HG02943 (cell line): Measurements from ENCODE around the gene MAP3K21.

Source experiments
- ATAC-seq: cut with Tn5 transposase; IDR thresholded peaks from one replicate; pipeline ENCODE4 v1.9.1; 2021; ENCODE audit warnings: mild to moderate bottlenecking, low read depth, moderate library complexity; ENCODE audit not compliant: unreplicated experiment

Gene MAP3K21

GRCh38 chr1:233357595-233358397 is 30.3 kb downstream of the MAP3K21 start:
- no peak for ATAC-seq

- ATAC-seq = no peak
Measured at GRCh38 chr1:233359431-233359830, 31.9 kb downstream of the MAP3K21 start.

GRCh38 chr1:233359905-233360304 is 32.4 kb downstream of the MAP3K21 start:
- no peak for ATAC-seq

GRCh38 chr1:233360525-233361102 is 33.1 kb downstream of the MAP3K21 start:
- ATAC-seq = no peak

GRCh38 chr1:233361876-233362275 is 34.4 kb downstream of the MAP3K21 start:
- no peak for ATAC-seq

- no peak for ATAC-seq
Measured at GRCh38 chr1:233362743-233363142, 35.2 kb downstream of the MAP3K21 start.

- no peak for ATAC-seq
Measured at GRCh38 chr1:233364026-233364425, 36.5 kb downstream of the MAP3K21 start.

GRCh38 chr1:233364695-233365539 is 37.4 kb downstream of the MAP3K21 start:
- no peak for ATAC-seq

GRCh38 chr1:233366575-233366974 is 39.1 kb downstream of the MAP3K21 start:
- no peak for ATAC-seq

- no peak for ATAC-seq
Measured at GRCh38 chr1:233367057-233367803, 39.7 kb downstream of the MAP3K21 start.

GRCh38 chr1:233368106-233368788 is 40.7 kb downstream of the MAP3K21 start:
- ATAC-seq = no peak

GRCh38 chr1:233368789-233369130 is 41.2 kb downstream of the MAP3K21 start:
- ATAC-seq = no peak

GRCh38 chr1:233372218-233373120 is 44.9 kb downstream of the MAP3K21 start:
- ATAC-seq = no peak

GRCh38 chr1:233373226-233373625 is 45.7 kb downstream of the MAP3K21 start:
- ATAC-seq = no peak

GRCh38 chr1:233375653-233376052 is 48.1 kb downstream of the MAP3K21 start:
- ATAC-seq = no peak

- no peak for ATAC-seq
Measured at GRCh38 chr1:233376382-233377110, 49.0 kb downstream of the MAP3K21 start.

GRCh38 chr1:233379869-233380438 is 52.4 kb downstream of the MAP3K21 start:
- no peak for ATAC-seq

- no peak for ATAC-seq
Measured at GRCh38 chr1:233381806-233382205, 54.3 kb downstream of the MAP3K21 start.
